CD14-positive monocyte (primary cell): Measurements from ENCODE around the gene ASPN. TPM values are rescaled to one million over a fixed set of nuclear protein-coding genes. Genes with fewer than 3 reads are reported as not detected.

Experiments used
- DNase-seq, 3 donors: peaks; one replicate each; pipeline ENCODE4 v3.0.0-alpha.2; 2011 to 2022
- H2AFZ ChIP-seq: 2 replicates; pipeline ENCODE4 v1.6.0; 2012; ENCODE audit warnings: mild to moderate bottlenecking, low read depth, low read length, inconsistent platforms; ENCODE audit not compliant: insufficient read depth, poor library complexity, severe bottlenecking
- H3K27ac ChIP-seq, 2 donors: 1 replicate in 1 of 2; 2 replicates in 1 of 2; pipeline ENCODE4 v1.5.1; 2012 to 2013; ENCODE audit warnings: low read length in 2 of 2, control low read depth in 1 of 2, inconsistent platforms in 1 of 2, low read depth in 1 of 2, mild to moderate bottlenecking in 1 of 2
- H3K27me3 ChIP-seq, 2 donors: one replicate each; pipeline versions ENCODE4 v1.6.0 to v1.6.1; 2011 to 2013; ENCODE audit warnings: low read length in 2 of 2; ENCODE audit not compliant: control insufficient read depth in 2 of 2, insufficient read depth in 2 of 2
- H3K36me3 ChIP-seq, 2 donors: replicated peaks in 1 of 2; 1 replicate in 1 of 2; 2 replicates in 1 of 2; pipeline versions ENCODE4 v1.5.1 to v1.6.1; 2012 to 2013; ENCODE audit warnings: low read length in 2 of 2, control low read depth in 1 of 2, inconsistent platforms in 1 of 2, mild to moderate bottlenecking in 1 of 2; ENCODE audit not compliant: insufficient read depth in 2 of 2, control insufficient read depth in 1 of 2
- H3K4me1 ChIP-seq, 2 donors: 1 replicate in 1 of 2; 2 replicates in 1 of 2; pipeline versions ENCODE4 v1.5.1 to v1.6.1; 2012 to 2013; ENCODE audit warnings: low read length in 2 of 2, control low read depth in 1 of 2, inconsistent platforms in 1 of 2, mild to moderate bottlenecking in 1 of 2, moderate library complexity in 1 of 2; ENCODE audit not compliant: insufficient read depth in 2 of 2, control insufficient read depth in 1 of 2
- H3K4me2 ChIP-seq: replicated peaks from 2 replicates; pipeline ENCODE3; 2012; ENCODE audit warnings: low read length, moderate library complexity, mild to moderate bottlenecking; ENCODE audit not compliant: poor library complexity, severe bottlenecking; ENCODE audit errors: extremely low read depth
- H3K4me3 ChIP-seq, 3 experiments: fragments of 200-600 bp in 1 of 3; sonication (generic) in 1 of 3; replicated peaks in 1 of 3; 1 replicate in 2 of 3; 2 replicates in 1 of 3; pipeline ENCODE4 v1.5.1; 2011 to 2013; ENCODE audit warnings: low read length in 3 of 3, mild to moderate bottlenecking in 3 of 3, control low read depth in 2 of 3, low read depth in 2 of 3, inconsistent platforms in 1 of 3, moderate library complexity in 1 of 3
- H3K79me2 ChIP-seq: 2 replicates; pipeline ENCODE4 v1.6.0; 2012; ENCODE audit warnings: mild to moderate bottlenecking, control low read depth, inconsistent platforms, low read length, moderate library complexity; ENCODE audit not compliant: insufficient read depth
- H3K9ac ChIP-seq: 2 replicates; pipeline ENCODE4 v1.6.0; 2017; ENCODE audit warnings: low read length, mild to moderate bottlenecking; ENCODE audit not compliant: insufficient read depth, poor library complexity, severe bottlenecking
- H3K9me3 ChIP-seq, 2 donors: replicated peaks in 1 of 2; 1 replicate in 1 of 2; 2 replicates in 1 of 2; pipeline versions ENCODE4 v1.5.1 to v1.6.1; 2012 to 2013; ENCODE audit warnings: low read length in 2 of 2, control low read depth in 1 of 2; ENCODE audit not compliant: control insufficient read depth in 1 of 2, insufficient read depth in 1 of 2
- H4K20me1 ChIP-seq: 2 replicates; pipeline ENCODE4 v1.6.0; 2012; ENCODE audit warnings: mild to moderate bottlenecking, low read length, control low read depth, moderate library complexity; ENCODE audit not compliant: insufficient read depth
- H3K27ac Mint-ChIP-seq, 7 donors: one replicate each; pipeline ENCODE4 v1.8.0; 2020; ENCODE audit warnings: mild to moderate bottlenecking in 7 of 7, mixed read lengths in 7 of 7, moderate library complexity in 6 of 7, inconsistent platforms in 2 of 7
- H3K27me3 Mint-ChIP-seq, 3 donors: one replicate each; pipeline ENCODE4 v1.8.0; 2021 to 2022; ENCODE audit warnings: low read depth in 3 of 3, mild to moderate bottlenecking in 3 of 3, mixed read lengths in 3 of 3, moderate library complexity in 3 of 3, inconsistent platforms in 1 of 3
- H3K36me3 Mint-ChIP-seq, 2 donors: one replicate each; pipeline ENCODE4 v1.8.0; 2020; ENCODE audit warnings: mixed read lengths in 2 of 2, inconsistent platforms in 1 of 2, mild to moderate bottlenecking in 1 of 2
- H3K4me1 Mint-ChIP-seq: one replicate; pipeline ENCODE4 v1.8.0; 2020; ENCODE audit warnings: mild to moderate bottlenecking, mixed read lengths
- H3K4me3 Mint-ChIP-seq, 2 donors: one replicate each; pipeline ENCODE4 v1.8.0; 2020; ENCODE audit warnings: mild to moderate bottlenecking in 2 of 2, mixed read lengths in 2 of 2, moderate library complexity in 1 of 2
- H3K9me3 Mint-ChIP-seq, 7 donors: one replicate each; pipeline ENCODE4 v1.8.0; 2020 to 2022; ENCODE audit warnings: mixed read lengths in 7 of 7, mild to moderate bottlenecking in 6 of 7, moderate library complexity in 6 of 7, inconsistent platforms in 2 of 7
- CTCF ChIP-seq: fragments of 200-600 bp; IDR thresholded peaks from one replicate; pipeline ENCODE4 v1.8.0; 2022; ENCODE audit warnings: antibody characterized with exemption, mild to moderate bottlenecking
- WGBS: methylation state at CpG from one replicate; pipeline ENCODE4 v1.1.5; 2013; ENCODE audit warnings: missing lambda C conversion rate; ENCODE audit not compliant: insufficient coverage; 5-methylcytosine and 5-hydroxymethylcytosine counted together
- intact Hi-C, 2 donors: fragments of 100-400 bp; cut with micrococcal nuclease; formaldehyde crosslinking; loops; one replicate each; pipeline versions ENCODE4 v1.15.0 to v1.15.1; 2023
- polyA plus RNA-seq, 3 donors: library from polyadenylated mRNA; depleted of rRNA in 1 of 3; unstranded in 2 of 3; stranded (reverse) in 1 of 3; fragments of 300-500 nt in 2 of 3; fragments of >200 nt in 1 of 3; fragmentation: Illumina TruSeq in 2 of 3; gene quantifications; 1 replicate in 2 of 3; 2 replicates in 1 of 3; pipeline ENCODE4 v1.2.3, GENCODE V29; 2012 to 2021
- small RNA-seq: library from RNA; depleted of rRNA; stranded (forward); fragments of <200 nt; gene quantifications from one replicate; pipeline ENCODE3, GENCODE V24; 2012; ENCODE audit warnings: low read depth; ENCODE audit not compliant: insufficient read length

Gene ASPN
- polyA plus RNA-seq, 3 donors, result not detected

GRCh38 chr9:92406477-92406876 lies 75.8 kb downstream of the ASPN start:
- Histone ChIP-seq H3K27me3 (no peaks in the 10 kb centered on the region), H3K9me3 (no peaks in the 10 kb centered on the region), H3K79me2 (no peaks in the 10 kb centered on the region), H3K4me3 (peak overlapping the region in 2 of 3 experiments; percentile 36 to 49), H3K36me3 (no peaks in the 10 kb centered on the region), H4K20me1 (no peaks in the 10 kb centered on the region), H2AFZ (peak overlapping the region; percentile 74), H3K4me2 (peak overlapping the region; percentile 62), H3K4me1 (peaks cover 13 to 14% of the 10 kb centered on the region in 2 donors), H3K9ac (peak overlapping the region; percentile 7), H3K27ac (peak overlapping the region; percentile 3 to 64)
- 0% methylated on average over 2 of the region's 3 CpGs for WGBS
- DNase-seq, result peak; percentile 54 to 68 (median 60)
- Mint-ChIP-seq H3K9me3 (no peaks in the 10 kb centered on the region), H3K4me3 (peak overlapping the region in 1 of 2 donors; percentile 83), H3K27me3 (no peaks in the 10 kb centered on the region), H3K36me3 (no peaks in the 10 kb centered on the region), H3K4me1 (peaks cover 22% of the 10 kb centered on the region), H3K27ac (peak overlapping the region in 5 of 7 donors; percentile 14 to 82 (median 66))
- intact Hi-C loops, result no loop called here
- no peak for TF ChIP-seq CTCF

Small RNA genes within 50 kb of the gene (small RNA-seq; reads per million reads assigned to genes)
- gene MIR4670, result not detected

Other genes starting within 250 kb of the ASPN start
- 10 to 100 TPM in 2 of 3 donors, 1 to 10 TPM in 1; 7.1 to 24.2 (median 22.8) TPM for gene IARS1, start 188.8 kb downstream of the ASPN start, polyA plus RNA-seq
- gene NOL8, start 157.2 kb downstream of the ASPN start, polyA plus RNA-seq, result 10 to 100 TPM in 1 of 3 donors, 1 to 10 TPM in 2; 2.9 to 22.0 (median 8.8) TPM
- gene CENPP, start 156.6 kb downstream of the ASPN start, polyA plus RNA-seq, result 1 to 10 TPM in 2 of 3 donors, under 1 TPM in 1; 0.50 to 1.1 (median 1.1) TPM
- not detected for gene OGN, start 77.9 kb downstream of the ASPN start, polyA plus RNA-seq
- not detected for gene OMD, start 58.0 kb downstream of the ASPN start, polyA plus RNA-seq
- gene ECM2, start 53.5 kb upstream of the ASPN start, polyA plus RNA-seq, result under 1 TPM in 1 of 3 donors, not detected in 2; 0.15 TPM
- gene IPPK, start 187.6 kb upstream of the ASPN start, polyA plus RNA-seq, result 10 to 100 TPM in 1 of 3 donors, 1 to 10 TPM in 2; 1.9 to 11.6 (median 3.2) TPM